K562 (cell line): ENCODE data around the gene CAPN10. TPM values are rescaled to one million over a fixed set of nuclear protein-coding genes. Genes with fewer than 3 reads are reported as not detected.

Experiments
- BACH1 ChIP-seq: fragments of 200-800 bp; sonication (Bioruptor generic); IDR thresholded peaks from 2 replicates; pipeline ENCODE4 v1.6.1; 2016; ENCODE audit warnings: missing genetic modification characterization, missing compliant biosample characterization
- BCOR ChIP-seq: fragments of 450-650 bp; IDR thresholded peaks from 2 replicates; pipeline ENCODE4 v1.6.1; 2016
- DDX20 ChIP-seq: fragments of 450-650 bp; IDR thresholded peaks from 2 replicates; pipeline ENCODE4 v1.6.1; 2016; ENCODE audit warnings: missing genetic modification characterization, low read depth, mild to moderate bottlenecking, missing compliant biosample characterization, moderate library complexity
- DPF2 ChIP-seq: fragments of 450-650 bp; IDR thresholded peaks from 2 replicates; pipeline ENCODE4 v1.6.1; 2016
- ELF2 ChIP-seq: fragments of 250-450 bp; sonication (Bioruptor Pico); IDR thresholded peaks from 2 replicates; pipeline ENCODE4 v1.5.0; 2021; ENCODE audit warnings: mild to moderate bottlenecking
- EP300 ChIP-seq: IDR thresholded peaks from 2 replicates; pipeline ENCODE4 v1.6.1; 2012; ENCODE audit warnings: low read length, improper control_type of control experiment
- MBD2 ChIP-seq: sonication (generic); IDR thresholded peaks from 2 replicates; pipeline ENCODE4 v1.6.1; 2016; ENCODE audit warnings: low read depth, borderline replicate concordance
- PML ChIP-seq: IDR thresholded peaks from 2 replicates; pipeline ENCODE4 v1.6.1; 2012; ENCODE audit warnings: low read length, inconsistent platforms
- RBM22 ChIP-seq: fragments of 200-400 bp; formaldehyde crosslinking; IDR thresholded peaks from 2 replicates; pipeline ENCODE4 v1.6.1; 2018; ENCODE audit warnings: low read length, low read depth; ENCODE audit not compliant: poor library complexity, severe bottlenecking
- SMARCE1 ChIP-seq: fragments of 450-650 bp; IDR thresholded peaks from 2 replicates; pipeline ENCODE4 v1.7.1; 2016; ENCODE audit warnings: mild to moderate bottlenecking
- polyA plus RNA-seq, 8 experiments: library from polyadenylated mRNA; depleted of rRNA in 4 of 8; stranded (reverse) in 5 of 8; unstranded in 3 of 8; fragments of >200 nt; fragmentation: Nextera tagmentation in 2 of 8; fragmentation: Illumina TruSeq in 1 of 8; extraction: Ambion mirVana in 2 of 8; extraction: Trizol in 1 of 8; gene quantifications; 2 replicates each; pipeline versions ENCODE4 v1.2.1 to v1.2.3, GENCODE V29; 2011 to 2014; ENCODE audit warnings: inconsistent platforms in 1 of 8, missing spikeins in 1 of 8
- total RNA-seq, 7 experiments: library from RNA; depleted of rRNA in 6 of 7; stranded (reverse); fragments of >200 nt in 6 of 7; fragmentation: Illumina TruSeq in 2 of 7; extraction: Trizol in 2 of 7; gene quantifications; 2 replicates each; pipeline versions ENCODE4 v1.2.1 to v1.2.3, GENCODE V29; 2011 to 2021; ENCODE audit warnings: low replicate concordance in 1 of 7
- TF ChIP-seq, protein P1 (sequence below): fragments of 450-650 bp; IDR thresholded peaks from 2 replicates; pipeline ENCODE4 v1.6.1; 2014; ENCODE audit warnings: low read depth, mild to moderate bottlenecking, moderate library complexity, borderline replicate concordance
- TF ChIP-seq, protein P2 (sequence below): fragments of 250-450 bp; sonication (Bioruptor Pico); IDR thresholded peaks from 2 replicates; pipeline ENCODE4 v1.4.0; 2020; ENCODE audit warnings: mild to moderate bottlenecking, moderate library complexity, borderline replicate concordance
- TF ChIP-seq, protein P3 (sequence below): fragments of 250-450 bp; sonication (Bioruptor Pico); IDR thresholded peaks from 2 replicates; pipeline ENCODE4 v1.6.1; 2021; ENCODE audit warnings: mild to moderate bottlenecking
- TF ChIP-seq, protein P4 (sequence below), 2 experiments: fragments of 450-650 bp; IDR thresholded peaks; 2 replicates each; pipeline ENCODE4 v1.6.1; 2016; ENCODE audit warnings: mild to moderate bottlenecking in 2 of 2, borderline replicate concordance in 1 of 2, low read depth in 1 of 2, moderate library complexity in 1 of 2

CAPN10 gene
- total and polyA plus RNA-seq, 9 of the 15 experiments (the other 6 are each of a cell fraction or from before 2014, with no cell fraction given), result 0.08 to 26.1 (median 8.4) TPM

DNA sequence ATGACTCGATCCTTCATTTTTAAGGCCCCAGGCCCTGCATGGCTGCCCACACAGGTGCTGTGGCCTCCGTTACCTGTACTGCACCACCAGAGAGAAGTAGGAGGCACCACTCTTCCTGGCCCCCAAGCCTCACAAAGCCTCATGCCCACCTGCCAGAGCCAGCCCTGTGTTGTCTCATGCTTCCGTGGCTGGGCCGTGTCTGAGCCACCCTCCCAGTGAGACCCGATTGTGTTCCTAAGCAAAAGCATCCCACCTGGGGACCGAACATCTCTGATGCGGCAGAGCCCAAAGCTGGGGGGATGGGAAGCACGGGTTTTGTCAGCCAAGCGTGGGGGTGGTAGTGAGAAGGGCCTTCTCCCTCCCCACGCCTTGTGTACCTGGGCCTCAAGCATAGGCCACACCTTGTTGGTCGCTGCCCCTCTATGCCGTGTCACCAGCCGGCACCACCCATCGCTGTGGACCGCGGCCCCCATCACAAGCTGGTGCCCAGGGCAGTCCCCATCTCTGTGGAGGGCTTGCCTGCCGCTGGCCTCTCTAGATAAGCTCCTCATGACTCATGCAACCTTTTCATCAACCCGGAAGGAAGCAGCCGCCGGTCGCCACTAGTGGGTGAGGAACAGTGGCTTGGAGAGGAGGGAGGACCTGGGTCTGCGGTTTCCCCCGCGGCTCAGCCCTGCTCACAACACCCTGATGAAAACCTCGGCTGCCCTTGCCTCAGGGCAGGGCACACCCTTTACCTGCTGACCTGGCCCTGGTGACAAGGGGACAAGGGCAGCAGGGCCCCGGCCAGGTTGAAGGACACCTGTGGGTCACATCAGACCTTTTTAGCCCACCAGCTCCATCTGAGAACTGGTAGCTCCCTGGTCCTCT is 21.0 kb upstream of the CAPN10 start (continued):
- peak; percentile 82 for TF ChIP-seq ELF2
- TF ChIP-seq, protein P1, sequence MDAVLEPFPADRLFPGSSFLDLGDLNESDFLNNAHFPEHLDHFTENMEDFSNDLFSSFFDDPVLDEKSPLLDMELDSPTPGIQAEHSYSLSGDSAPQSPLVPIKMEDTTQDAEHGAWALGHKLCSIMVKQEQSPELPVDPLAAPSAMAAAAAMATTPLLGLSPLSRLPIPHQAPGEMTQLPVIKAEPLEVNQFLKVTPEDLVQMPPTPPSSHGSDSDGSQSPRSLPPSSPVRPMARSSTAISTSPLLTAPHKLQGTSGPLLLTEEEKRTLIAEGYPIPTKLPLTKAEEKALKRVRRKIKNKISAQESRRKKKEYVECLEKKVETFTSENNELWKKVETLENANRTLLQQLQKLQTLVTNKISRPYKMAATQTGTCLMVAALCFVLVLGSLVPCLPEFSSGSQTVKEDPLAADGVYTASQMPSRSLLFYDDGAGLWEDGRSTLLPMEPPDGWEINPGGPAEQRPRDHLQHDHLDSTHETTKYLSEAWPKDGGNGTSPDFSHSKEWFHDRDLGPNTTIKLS, result 0 out of 2 replicates have a peak, but pooled peaks have one; percentile 42
- TF ChIP-seq, protein P2, sequence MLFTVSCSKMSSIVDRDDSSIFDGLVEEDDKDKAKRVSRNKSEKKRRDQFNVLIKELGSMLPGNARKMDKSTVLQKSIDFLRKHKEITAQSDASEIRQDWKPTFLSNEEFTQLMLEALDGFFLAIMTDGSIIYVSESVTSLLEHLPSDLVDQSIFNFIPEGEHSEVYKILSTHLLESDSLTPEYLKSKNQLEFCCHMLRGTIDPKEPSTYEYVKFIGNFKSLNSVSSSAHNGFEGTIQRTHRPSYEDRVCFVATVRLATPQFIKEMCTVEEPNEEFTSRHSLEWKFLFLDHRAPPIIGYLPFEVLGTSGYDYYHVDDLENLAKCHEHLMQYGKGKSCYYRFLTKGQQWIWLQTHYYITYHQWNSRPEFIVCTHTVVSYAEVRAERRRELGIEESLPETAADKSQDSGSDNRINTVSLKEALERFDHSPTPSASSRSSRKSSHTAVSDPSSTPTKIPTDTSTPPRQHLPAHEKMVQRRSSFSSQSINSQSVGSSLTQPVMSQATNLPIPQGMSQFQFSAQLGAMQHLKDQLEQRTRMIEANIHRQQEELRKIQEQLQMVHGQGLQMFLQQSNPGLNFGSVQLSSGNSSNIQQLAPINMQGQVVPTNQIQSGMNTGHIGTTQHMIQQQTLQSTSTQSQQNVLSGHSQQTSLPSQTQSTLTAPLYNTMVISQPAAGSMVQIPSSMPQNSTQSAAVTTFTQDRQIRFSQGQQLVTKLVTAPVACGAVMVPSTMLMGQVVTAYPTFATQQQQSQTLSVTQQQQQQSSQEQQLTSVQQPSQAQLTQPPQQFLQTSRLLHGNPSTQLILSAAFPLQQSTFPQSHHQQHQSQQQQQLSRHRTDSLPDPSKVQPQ (CRISPR knock-in tag), result no peak
- no peak for TF ChIP-seq DDX20 (tag)
- peak; percentile 69; the same call in 1 of the 2 replicates for TF ChIP-seq PML
- TF ChIP-seq, protein P3, sequence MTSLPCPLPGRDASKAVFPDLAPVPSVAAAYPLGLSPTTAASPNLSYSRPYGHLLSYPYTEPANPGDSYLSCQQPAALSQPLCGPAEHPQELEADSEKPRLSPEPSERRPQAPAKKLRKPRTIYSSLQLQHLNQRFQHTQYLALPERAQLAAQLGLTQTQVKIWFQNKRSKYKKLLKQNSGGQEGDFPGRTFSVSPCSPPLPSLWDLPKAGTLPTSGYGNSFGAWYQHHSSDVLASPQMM (CRISPR knock-in tag), result no peak
- 0 out of 2 replicates have a peak, but pooled peaks have one; percentile 24 for TF ChIP-seq MBD2
- TF ChIP-seq, protein P4, sequence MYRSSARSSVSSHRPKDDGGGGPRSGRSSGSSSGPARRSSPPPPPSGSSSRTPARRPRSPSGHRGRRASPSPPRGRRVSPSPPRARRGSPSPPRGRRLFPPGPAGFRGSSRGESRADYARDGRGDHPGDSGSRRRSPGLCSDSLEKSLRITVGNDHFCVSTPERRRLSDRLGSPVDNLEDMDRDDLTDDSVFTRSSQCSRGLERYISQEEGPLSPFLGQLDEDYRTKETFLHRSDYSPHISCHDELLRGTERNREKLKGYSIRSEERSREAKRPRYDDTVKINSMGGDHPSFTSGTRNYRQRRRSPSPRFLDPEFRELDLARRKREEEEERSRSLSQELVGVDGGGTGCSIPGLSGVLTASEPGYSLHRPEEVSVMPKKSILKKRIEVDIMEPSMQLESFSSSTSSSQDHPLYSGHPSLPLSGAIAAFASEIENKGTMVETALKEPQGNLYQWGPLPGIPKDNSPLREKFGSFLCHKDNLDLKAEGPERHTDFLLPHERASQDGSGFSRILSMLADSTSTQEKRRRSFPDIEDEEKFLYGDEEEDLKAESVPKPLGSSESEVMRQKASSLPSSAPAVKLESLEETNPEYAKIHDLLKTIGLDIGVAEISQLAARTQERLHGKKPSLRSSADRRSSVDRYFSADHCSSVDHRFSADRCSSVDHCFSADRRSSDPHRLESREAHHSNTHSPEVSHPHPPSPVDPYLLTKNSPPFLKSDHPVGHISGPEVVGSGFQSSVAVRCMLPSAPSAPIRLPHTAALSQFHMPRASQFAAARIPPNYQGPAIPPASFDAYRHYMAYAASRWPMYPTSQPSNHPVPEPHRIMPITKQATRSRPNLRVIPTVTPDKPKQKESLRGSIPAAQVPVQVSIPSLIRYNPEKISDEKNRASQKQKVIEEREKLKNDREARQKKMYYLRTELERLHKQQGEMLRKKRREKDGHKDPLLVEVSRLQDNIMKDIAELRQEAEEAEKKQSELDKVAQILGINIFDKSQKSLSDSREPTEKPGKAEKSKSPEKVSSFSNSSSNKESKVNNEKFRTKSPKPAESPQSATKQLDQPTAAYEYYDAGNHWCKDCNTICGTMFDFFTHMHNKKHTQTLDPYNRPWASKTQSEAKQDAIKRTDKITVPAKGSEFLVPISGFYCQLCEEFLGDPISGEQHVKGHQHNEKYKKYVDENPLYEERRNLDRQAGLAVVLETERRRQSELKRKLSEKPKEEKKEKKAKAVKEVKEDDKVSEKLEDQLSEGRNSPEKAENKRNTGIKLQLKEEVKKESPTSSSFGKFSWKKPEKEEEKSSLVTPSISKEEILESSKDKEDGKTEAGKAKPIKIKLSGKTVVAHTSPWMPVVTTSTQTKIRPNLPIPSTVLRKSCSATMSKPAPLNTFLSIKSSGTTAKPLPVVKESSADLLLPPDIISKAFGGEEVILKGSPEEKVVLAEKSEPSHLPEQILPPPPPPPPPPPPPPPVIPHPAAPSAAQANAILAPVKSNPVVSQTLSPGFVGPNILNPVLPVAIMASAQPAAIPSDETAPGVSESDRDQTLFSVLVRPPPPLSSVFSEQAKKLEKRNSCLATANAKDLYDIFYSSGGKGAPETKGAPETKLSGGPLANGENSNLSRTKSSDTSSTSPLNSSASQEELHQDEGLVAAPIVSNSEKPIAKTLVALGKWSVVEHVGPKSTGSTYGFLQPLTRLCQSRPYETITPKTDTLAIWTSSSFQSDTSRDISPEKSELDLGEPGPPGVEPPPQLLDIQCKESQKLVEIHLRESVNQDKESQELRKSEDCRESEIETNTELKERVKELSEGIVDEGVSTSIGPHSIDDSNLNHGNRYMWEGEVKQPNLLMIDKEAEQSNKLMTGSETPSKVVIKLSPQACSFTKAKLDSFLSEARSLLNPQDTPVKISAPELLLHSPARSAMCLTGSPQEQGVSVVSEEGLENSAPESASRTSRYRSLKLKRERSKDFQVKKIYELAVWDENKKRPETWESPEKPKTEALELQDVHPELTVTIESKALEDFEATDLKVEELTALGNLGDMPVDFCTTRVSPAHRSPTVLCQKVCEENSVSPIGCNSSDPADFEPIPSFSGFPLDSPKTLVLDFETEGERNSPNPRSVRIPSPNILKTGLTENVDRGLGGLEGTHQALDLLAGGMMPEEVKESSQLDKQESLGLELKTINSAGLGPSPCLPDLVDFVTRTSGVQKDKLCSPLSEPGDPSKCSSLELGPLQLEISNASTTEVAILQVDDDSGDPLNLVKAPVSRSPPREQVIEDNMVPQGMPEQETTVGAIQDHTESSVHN (IDR thresholded peaks at IDR 0.05; ENCODE audit: borderline replicate concordance in 1 of 2, low read depth in 1 of 2), result 0 out of 4 replicates have a peak, but pooled peaks of 1 of the 2 experiments have one; percentile 35
- TF ChIP-seq BACH1 (tag), result peak; percentile 64
- TF ChIP-seq BCOR, result no peak; the same call in 1 of the 2 replicates
- TF ChIP-seq RBM22, result peak; percentile 18
- peak; percentile 92 for TF ChIP-seq SMARCE1
- peak; percentile 85 for TF ChIP-seq EP300
- peak; percentile 93 for TF ChIP-seq DPF2
